HepG2 (cell line): Measurements from ENCODE around the gene FITM1. TPM values are rescaled to one million over a fixed set of nuclear protein-coding genes. Genes with fewer than 3 reads are reported as not detected.
A peak's percentile ranks its signal among the peaks of the same experiment; 100 is the strongest.

ENCODE experiments used
- ATAC-seq: fragments of 200-7000 bp; cut with Tn5 transposase; 3 replicates; pipeline ENCODE4 v1.9.1; 2020; ENCODE audit warnings: mild to moderate bottlenecking, moderate library complexity
- BruUV-seq: library from RNA; stranded (reverse); fragments of 400-500 nt; replicated peaks from 2 replicates; lab custom pipeline; 2021; lab: Mats Ljungman, UMichigan
- CTCF ChIA-PET: fragments of 300-600 bp; formaldehyde crosslinking; extraction: SDS; loops from one replicate; lab custom pipeline; 2021; ENCODE audit warnings: low total read pairs, inconsistent platforms, low intra/inter-chr PET ratio; lab: Yijun Ruan, JAX
- POLR2A ChIA-PET: fragments of 350-600 bp; sonication (Branson Sonifier 250); formaldehyde crosslinking; loops from one replicate; lab custom pipeline; 2020; ENCODE audit warnings: antibody characterized with exemption, inconsistent platforms; lab: Yijun Ruan, JAX
- DNase-seq: peaks from one replicate; pipeline ENCODE4 v3.0.0-alpha.2; 2015; ENCODE audit warnings: low spot score
- FAIRE-seq: peaks from 3 replicates; lab custom pipeline; 2011; peaks lifted over from hg19 to GRCh38; lab: Jason Lieb, UNC
- H2AFZ ChIP-seq: one replicate; pipeline ENCODE4 v1.6.1; 2011; ENCODE audit warnings: low read length, inconsistent platforms
- H3K27ac ChIP-seq: fragments of 300-600 bp; 3 replicates; pipeline ENCODE4 v1.8.0; 2011; ENCODE audit warnings: mixed run types, mild to moderate bottlenecking, mixed read lengths, low read length, inconsistent platforms; ENCODE audit not compliant: insufficient read depth; ENCODE audit errors: extremely low read length
- H3K27me3 ChIP-seq, 2 experiments: fragments of 200-600 bp in 1 of 2; 2 replicates in 1 of 2; 3 replicates in 1 of 2; pipeline versions ENCODE4 v1.6.0 to v1.8.0; 2011; ENCODE audit warnings: low read length in 2 of 2, mild to moderate bottlenecking in 2 of 2, moderate library complexity in 2 of 2, inconsistent platforms in 1 of 2; ENCODE audit not compliant: insufficient read depth in 2 of 2, control insufficient read depth in 1 of 2
- H3K36me3 ChIP-seq, 2 experiments: fragments of 200-600 bp in 1 of 2; replicated peaks in 1 of 2; 2 replicates in 1 of 2; 3 replicates in 1 of 2; pipeline versions ENCODE4 v1.5.1 to v1.8.0; 2011; ENCODE audit warnings: low read length in 2 of 2, inconsistent platforms in 1 of 2; ENCODE audit not compliant: insufficient read depth in 2 of 2, control insufficient read depth in 1 of 2
- H3K4me1 ChIP-seq: 2 replicates; pipeline ENCODE4 v1.5.1; 2012; ENCODE audit warnings: low read length, inconsistent platforms; ENCODE audit not compliant: insufficient read depth
- H3K4me2 ChIP-seq: 2 replicates; pipeline ENCODE4 v1.6.0; 2011; ENCODE audit warnings: low read depth, low read length, inconsistent platforms
- H3K4me3 ChIP-seq, 3 experiments: fragments of 200-600 bp in 1 of 3; sonication (generic), shearing (Covaris generic) in 1 of 3; replicated peaks in 1 of 3; 2 replicates each; pipeline ENCODE4 v1.5.1; 2011 to 2016; ENCODE audit warnings: low read length in 3 of 3, inconsistent platforms in 2 of 3, low read depth in 2 of 3, mild to moderate bottlenecking in 2 of 3, control low read depth in 1 of 3, mixed read lengths in 1 of 3; ENCODE audit not compliant: insufficient read depth in 1 of 3
- H3K79me2 ChIP-seq: one replicate; pipeline ENCODE4 v1.6.1; 2011; ENCODE audit warnings: low read length, inconsistent platforms; ENCODE audit not compliant: insufficient read depth
- H3K9ac ChIP-seq: 2 replicates; pipeline ENCODE4 v1.6.0; 2011; ENCODE audit warnings: mild to moderate bottlenecking, low read depth, low read length, inconsistent platforms; ENCODE audit not compliant: insufficient read depth
- H3K9me3 ChIP-seq: 2 replicates; pipeline ENCODE4 v1.5.1; 2012; ENCODE audit warnings: mild to moderate bottlenecking, low read length
- H4K20me1 ChIP-seq: 2 replicates; pipeline ENCODE4 v1.6.0; 2011; ENCODE audit warnings: inconsistent platforms, mild to moderate bottlenecking, low read length, moderate library complexity; ENCODE audit not compliant: insufficient read depth
- ATAD3A ChIP-seq: sonication (generic); formaldehyde crosslinking; IDR thresholded peaks from 2 replicates; pipeline ENCODE4 v1.4.0; 2020; ENCODE audit warnings: missing genetic modification reagents
- CERS6 ChIP-seq: sonication (generic); formaldehyde crosslinking; IDR thresholded peaks from 2 replicates; pipeline ENCODE4 v1.5.0; 2020; ENCODE audit warnings: missing genetic modification reagents
- ESRRA ChIP-seq: sonication (generic); formaldehyde crosslinking; IDR thresholded peaks from 2 replicates; pipeline ENCODE4 v1.5.1; 2020; ENCODE audit warnings: mild to moderate bottlenecking, low read depth, missing genetic modification reagents
- HCFC1 ChIP-seq: fragments of 150-350 bp; IDR thresholded peaks from 2 replicates; pipeline ENCODE4 v1.6.1; 2014; ENCODE audit warnings: low read depth, low read length
- JUND ChIP-seq: sonication (generic); formaldehyde crosslinking; IDR thresholded peaks from 2 replicates; pipeline ENCODE4 v1.8.0; 2022; ENCODE audit warnings: mild to moderate bottlenecking, missing genetic modification reagents
- MEF2D ChIP-seq: sonication (generic); formaldehyde crosslinking; IDR thresholded peaks from 2 replicates; pipeline ENCODE4 v1.5.1; 2020; ENCODE audit warnings: mild to moderate bottlenecking, missing genetic modification reagents
- MTA1 ChIP-seq: sonication (generic); formaldehyde crosslinking; IDR thresholded peaks from 2 replicates; pipeline ENCODE4 v1.4.0; 2020; ENCODE audit warnings: missing genetic modification reagents, mild to moderate bottlenecking, borderline replicate concordance
- MXD1 ChIP-seq: sonication (generic); formaldehyde crosslinking; IDR thresholded peaks from 2 replicates; pipeline ENCODE4 v1.4.0; 2020; ENCODE audit warnings: mild to moderate bottlenecking, missing genetic modification reagents
- NFATC3 ChIP-seq: sonication (generic); formaldehyde crosslinking; IDR thresholded peaks from 2 replicates; pipeline ENCODE4 v1.5.1; 2020; ENCODE audit warnings: mild to moderate bottlenecking, missing genetic modification reagents
- NKX3-1 ChIP-seq: sonication (generic); formaldehyde crosslinking; IDR thresholded peaks from 2 replicates; pipeline ENCODE4 v1.5.0; 2020; ENCODE audit warnings: missing genetic modification reagents
- PAX8 ChIP-seq: sonication (generic); formaldehyde crosslinking; IDR thresholded peaks from 2 replicates; pipeline ENCODE4 v1.8.0; 2022; ENCODE audit warnings: mild to moderate bottlenecking, missing genetic modification reagents, borderline replicate concordance
- PCBP1 ChIP-seq: fragments of 200-400 bp; formaldehyde crosslinking; IDR thresholded peaks from 2 replicates; pipeline ENCODE4 v1.6.1; 2017; ENCODE audit warnings: mild to moderate bottlenecking, low read depth, low read length, borderline replicate concordance
- POLR2AphosphoS2 ChIP-seq: IDR thresholded peaks from 2 replicates; pipeline ENCODE4 v1.6.1; 2011; ENCODE audit warnings: low read depth, low read length, improper control_type of control experiment
- SCMH1 ChIP-seq: sonication (generic); formaldehyde crosslinking; IDR thresholded peaks from 2 replicates; pipeline ENCODE4 v1.9.0; 2021; ENCODE audit warnings: missing genetic modification reagents, mild to moderate bottlenecking, borderline replicate concordance
- SMARCE1 ChIP-seq: fragments of 450-650 bp; IDR thresholded peaks from 2 replicates; pipeline ENCODE4 v1.6.1; 2017; ENCODE audit warnings: borderline replicate concordance
- SRSF1 ChIP-seq: fragments of 200-400 bp; formaldehyde crosslinking; optimal IDR thresholded peaks from 2 replicates; pipeline ENCODE3; 2017; ENCODE audit warnings: mild to moderate bottlenecking, low read depth, low read length, moderate library complexity
- ZNF44 ChIP-seq: sonication (generic); formaldehyde crosslinking; IDR thresholded peaks from 2 replicates; pipeline ENCODE4 v1.5.1; 2020; ENCODE audit warnings: mild to moderate bottlenecking, missing genetic modification reagents
- ZNF572 ChIP-seq: sonication (generic); formaldehyde crosslinking; IDR thresholded peaks from 2 replicates; pipeline ENCODE4 v1.5.1; 2020; ENCODE audit warnings: mild to moderate bottlenecking, missing genetic modification reagents
- WGBS: methylation state at CpG from one replicate; pipeline ENCODE4 v1.1.6; 2017; ENCODE audit warnings: low lambda C conversion rate; 5-methylcytosine and 5-hydroxymethylcytosine counted together
- in situ Hi-C: cut with HindIII; loops from 2 replicates; pipeline ENCODE4 v1.10.0; 2017; ENCODE audit warnings: low pct_unique_long_range_greater_than_20kb; ENCODE audit not compliant: extremely low pct_ligation_motif_present
- intact Hi-C: fragments of 100-400 bp; cut with micrococcal nuclease; formaldehyde crosslinking; loops from one replicate; pipeline ENCODE4 v1.10.0; 2022; ENCODE audit not compliant: unreplicated experiment
- polyA plus RNA-seq, 8 experiments: library from polyadenylated mRNA; depleted of rRNA in 3 of 8; stranded (reverse) in 7 of 8; unstranded in 1 of 8; fragments of >200 nt; fragmentation: Illumina TruSeq in 4 of 8; extraction: Trizol in 4 of 8; gene quantifications; 2 replicates each; pipeline versions ENCODE4 v1.2.1 to v1.2.3, GENCODE V29; 2011 to 2016; ENCODE audit warnings: low read depth in 4 of 8, missing spikeins in 1 of 8, mixed read lengths in 1 of 8; ENCODE audit not compliant: insufficient read depth in 1 of 8
- total RNA-seq, 5 experiments: library from RNA; depleted of rRNA; stranded (reverse); fragments of >200 nt; fragmentation: Illumina TruSeq; extraction: Trizol; gene quantifications; 2 replicates each; pipeline ENCODE4 v1.2.3, GENCODE V29; 2016; ENCODE audit warnings: low read depth in 1 of 5
- TF ChIP-seq, protein P1 (sequence below): sonication (generic); formaldehyde crosslinking; IDR thresholded peaks from 2 replicates; pipeline ENCODE4 v1.8.0; 2022; ENCODE audit warnings: mild to moderate bottlenecking, missing genetic modification reagents

The FITM1 gene
- total and polyA plus RNA-seq, 2 of the 13 experiments (the other 11 are each of a cell fraction or from before 2014, with no cell fraction given): 2.7 to 5.8 TPM

DNA sequence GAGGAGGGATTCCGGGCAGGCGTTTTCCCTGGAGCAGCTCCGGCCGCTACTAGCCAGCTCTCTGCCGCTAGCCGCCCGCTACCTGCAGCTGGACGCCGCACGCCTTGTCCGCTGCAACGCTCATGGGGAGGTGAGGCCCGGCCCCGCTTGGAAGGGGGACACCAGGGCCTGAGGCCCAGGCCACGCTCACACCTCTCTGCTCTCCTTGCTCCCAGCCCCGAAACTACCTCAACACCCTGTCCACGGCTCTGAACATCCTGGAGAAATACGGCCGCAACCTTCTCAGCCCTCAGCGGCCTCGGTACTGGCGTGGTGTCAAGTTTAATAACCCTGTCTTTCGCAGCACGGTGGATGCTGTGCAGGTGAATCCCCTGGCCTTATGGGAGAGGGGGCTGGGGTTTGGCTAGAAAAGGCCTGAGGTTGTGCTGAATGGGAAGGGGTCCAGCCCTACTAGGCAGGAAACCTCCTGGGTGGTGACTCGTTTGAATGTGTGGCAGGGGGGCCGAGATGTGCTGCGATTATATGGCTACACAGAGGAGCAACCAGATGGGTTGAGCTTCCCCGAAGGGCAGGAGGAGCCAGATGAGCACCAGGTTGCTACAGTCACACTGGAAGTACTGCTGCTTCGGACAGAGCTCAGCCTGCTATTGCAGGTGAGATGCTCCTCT, 17.4 kb downstream of the FITM1 start:
- Histone ChIP-seq H4K20me1 (peaks cover 7% of the 10 kb centered on the region), H3K9ac (peak overlapping the region; percentile 86), H3K9me3 (no peaks in the 10 kb centered on the region), H2AFZ (no peak overlapping the region), H3K27ac (peak overlapping the region; percentile 45), H3K4me3 (peak overlapping the region; percentile 91 to 100 (median 96)), H3K36me3 (peaks cover 40 to 56% of the 10 kb centered on the region in 2 experiments), H3K4me2 (peak overlapping the region; percentile 98), H3K4me1 (peaks cover 51% of the 10 kb centered on the region), H3K79me2 (peaks cover 40% of the 10 kb centered on the region), H3K27me3 (peaks cover 0 to 3% of the 10 kb centered on the region in 2 experiments; a peak in 1 of 5 replicates)
- CTCF ChIA-PET: interaction anchor here (1.0 kb wide), 1 partner anchor 149 kb away, joined by 3 read pairs; no protein-coding TSS in a partner anchor
- intact Hi-C loops (no loop called here), in situ Hi-C loops (loop anchor here (25.0 kb wide), 1 partner anchor 836 kb away; the partner anchor contains the start of genes BCL2L2, PABPN1 and PPP1R3E)
- WGBS: 2% methylated on average over 27 of the region's 29 CpGs
- POLR2A ChIA-PET: interaction anchor here (0.9 to 8.5 kb wide), 17 partner anchors 11 to 537 kb away, joined by 3 to 279 read pairs (median 33); partner anchors contain the start of genes CHMP4A, CIDEB, DCAF11 and FITM1
- TSS peak; percentile 63 for BruUV-seq
- DNase-seq (no peak), ATAC-seq (peak; percentile 5), FAIRE-seq (peak; percentile 30)
- TF ChIP-seq HCFC1 (0 out of 2 replicates have a peak, but pooled peaks have one; percentile 1), PCBP1 (no peak), MXD1 (CRISPR knock-in tag) (peak; percentile 72), NKX3-1 (CRISPR knock-in tag) (0 out of 2 replicates have a peak, but pooled peaks have one; percentile 47), ESRRA (CRISPR knock-in tag) (0 out of 2 replicates have a peak, but pooled peaks have one; percentile 26), SCMH1 (no peak), MEF2D (CRISPR knock-in tag) (peak; percentile 79), PAX8 (CRISPR knock-in tag) (peak; percentile 46; the same call in 1 of the 2 replicates), MTA1 (CRISPR knock-in tag) (no peak), CERS6 (CRISPR knock-in tag) (0 out of 2 replicates have a peak, but pooled peaks have one; percentile 67), ZNF44 (0 out of 2 replicates have a peak, but pooled peaks have one; percentile 80), ZNF572 (CRISPR knock-in tag) (no peak), NFATC3 (CRISPR knock-in tag) (peak; percentile 57; the same call in 1 of the 2 replicates), JUND (CRISPR knock-in tag) (no peak), POLR2AphosphoS2 (no peak), SRSF1 (no peak), ATAD3A (CRISPR knock-in tag) (0 out of 2 replicates have a peak, but pooled peaks have one; percentile 31), SMARCE1 (no peak)
- TF ChIP-seq, protein P1, sequence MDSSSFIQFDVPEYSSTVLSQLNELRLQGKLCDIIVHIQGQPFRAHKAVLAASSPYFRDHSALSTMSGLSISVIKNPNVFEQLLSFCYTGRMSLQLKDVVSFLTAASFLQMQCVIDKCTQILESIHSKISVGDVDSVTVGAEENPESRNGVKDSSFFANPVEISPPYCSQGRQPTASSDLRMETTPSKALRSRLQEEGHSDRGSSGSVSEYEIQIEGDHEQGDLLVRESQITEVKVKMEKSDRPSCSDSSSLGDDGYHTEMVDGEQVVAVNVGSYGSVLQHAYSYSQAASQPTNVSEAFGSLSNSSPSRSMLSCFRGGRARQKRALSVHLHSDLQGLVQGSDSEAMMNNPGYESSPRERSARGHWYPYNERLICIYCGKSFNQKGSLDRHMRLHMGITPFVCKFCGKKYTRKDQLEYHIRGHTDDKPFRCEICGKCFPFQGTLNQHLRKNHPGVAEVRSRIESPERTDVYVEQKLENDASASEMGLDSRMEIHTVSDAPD (CRISPR knock-in tag): peak; percentile 56; the same call in 1 of the 2 replicates
